Suppressor macrophage treated with lipopolysaccharide for 1 hour (primary cell): ENCODE data around the gene PIAS1.
A peak's percentile ranks its signal among the peaks of the same experiment; 100 is the strongest.
"Not testable (repeated sequence)": the region's sequence is repeated elsewhere in the genome, so short reads cannot be mapped to it uniquely, and the experiment has no call there.

ENCODE experiments used
- DNase-seq, 3 donors: peaks; one replicate each; pipeline ENCODE4 v3.0.0-alpha.2; 2020 to 2022

The PIAS1 gene

GRCh38 chr15:68034719-68035293 is 19.3 kb upstream of the PIAS1 start:
- DNase-seq: no peak

- DNase-seq: no peak
These were observed 15.9 kb upstream of the PIAS1 start for GRCh38 chr15:68038246-68038645.

GRCh38 chr15:68040144-68040543 is 14.0 kb upstream of the PIAS1 start:
- DNase-seq: no peak

- no peak for DNase-seq
These were observed 11.8 kb upstream of the PIAS1 start for GRCh38 chr15:68042156-68042854.

GRCh38 chr15:68042855-68043222 is 11.3 kb upstream of the PIAS1 start:
- DNase-seq: no peak

- no peak for DNase-seq
These were observed 8.5 kb upstream of the PIAS1 start for GRCh38 chr15:68045289-68046265.

- no peak for DNase-seq
These were observed 6.3 kb upstream of the PIAS1 start for GRCh38 chr15:68047826-68048225.

- DNase-seq: peak; percentile 12 to 42 (median 20)
These were observed 3.0 kb upstream of the PIAS1 start for GRCh38 chr15:68051109-68051508.

- no peak for DNase-seq
These were observed 2.2 kb upstream of the PIAS1 start for GRCh38 chr15:68051907-68052306.

- DNase-seq: no peak
These were observed 1.7 kb upstream of the PIAS1 start for GRCh38 chr15:68052431-68052830.

GRCh38 chr15:68053001-68053400 is 1.1 kb upstream of the PIAS1 start:
- DNase-seq: no peak

GRCh38 chr15:68054628-68055223 is 611 bp downstream of the PIAS1 start:
- DNase-seq: peak; percentile 70 to 91 (median 85)

- DNase-seq: peak; percentile 68 to 74 (median 71)
These were observed 1.1 kb downstream of the PIAS1 start for GRCh38 chr15:68055224-68055705.

GRCh38 chr15:68056097-68056865 is 2.2 kb downstream of the PIAS1 start:
- no peak for DNase-seq

GRCh38 chr15:68057034-68057433 is 2.9 kb downstream of the PIAS1 start:
- no peak for DNase-seq

GRCh38 chr15:68057758-68058157 is 3.6 kb downstream of the PIAS1 start:
- no peak for DNase-seq

- not testable (repeated sequence) for DNase-seq
These were observed 4.9 kb downstream of the PIAS1 start for GRCh38 chr15:68058970-68059369.

- DNase-seq: no peak
These were observed 5.5 kb downstream of the PIAS1 start for GRCh38 chr15:68059630-68060029.

GRCh38 chr15:68061171-68061570 is 7.1 kb downstream of the PIAS1 start:
- DNase-seq: peak; percentile 32 to 65 (median 63)

GRCh38 chr15:68061602-68062001 is 7.5 kb downstream of the PIAS1 start:
- DNase-seq: no peak

GRCh38 chr15:68062214-68062613 is 8.1 kb downstream of the PIAS1 start:
- DNase-seq: no peak

- no peak for DNase-seq
These were observed 8.9 kb downstream of the PIAS1 start for GRCh38 chr15:68062946-68063465.
